ENCODE measurements around the gene HOXA2. TPM values are rescaled to one million over a fixed set of nuclear protein-coding genes. Genes with fewer than 3 reads are reported as not detected.

The HOXA2 gene
- total RNA-seq, 4 donors from 2014 or later = 0.29 to 0.88 (median 0.38) TPM; not detected in 1

DNA sequence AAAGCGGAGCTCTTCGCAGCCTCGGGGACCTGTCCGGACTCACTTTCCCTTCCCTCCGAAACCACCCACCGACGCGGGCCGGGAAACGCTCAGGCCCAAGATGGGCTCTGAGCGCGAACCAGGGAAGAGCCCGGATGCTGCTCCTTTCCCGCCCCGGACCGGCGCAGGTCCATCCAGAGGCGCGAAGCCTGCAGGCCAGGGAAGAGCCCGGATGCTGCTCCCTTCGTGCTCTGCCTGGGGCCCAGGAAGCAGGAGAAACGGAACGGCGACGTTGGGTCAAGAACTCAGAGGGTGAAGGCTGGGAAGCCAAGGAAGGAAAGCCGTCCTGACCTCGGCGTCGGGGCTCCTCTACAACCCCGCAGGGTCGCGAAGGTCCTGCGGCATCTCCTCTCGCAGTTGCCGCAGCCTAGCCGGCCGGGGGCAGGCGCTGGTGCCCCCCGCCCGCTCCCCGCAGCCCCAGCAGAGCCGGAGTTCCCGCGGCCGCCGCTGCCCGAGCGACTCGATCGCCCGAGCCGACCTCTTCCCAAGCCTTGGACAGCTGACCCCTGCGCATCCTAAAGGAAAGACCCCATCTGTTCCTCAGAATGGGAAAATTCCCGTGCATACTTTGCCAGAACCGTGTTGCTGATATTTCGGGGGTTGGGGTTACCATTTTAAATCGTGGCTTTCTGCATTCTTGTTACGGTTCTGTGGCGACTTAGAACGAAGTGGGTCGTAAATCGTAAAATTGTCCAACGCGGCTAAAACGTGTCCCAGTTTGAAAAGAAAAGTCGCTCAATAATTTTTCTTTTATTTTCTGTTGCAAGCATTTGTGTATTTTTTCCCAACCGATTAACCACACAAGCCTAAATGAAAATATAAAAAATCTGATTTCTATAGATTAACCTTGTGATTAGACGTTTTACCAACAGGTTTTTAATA is 14.2 kb downstream of the HOXA2 start:
- intact Hi-C loops (cut with DNase I; ENCODE audit: low total_unique reads) (no loop called here), in situ Hi-C loops (cut with MboI; ENCODE audit: low sequenced_read_pairs in 4 of 4) (no loop called here)
- Histone ChIP-seq H3K27ac (no peak overlapping the region), H3K4me3 (peak overlapping the region in 1 of 4 donors; percentile 29), H3K4me1 (no peaks in the 10 kb centered on the region), H3K27me3 (peaks cover 22 to 25% (median 24%) of the 10 kb centered on the region in 3 donors), H3K9me3 (no peaks in the 10 kb centered on the region), H3K36me3 (no peaks in the 10 kb centered on the region)
- no peak for DNase-seq
- TF ChIP-seq POLR2A (IDR thresholded peaks at IDR 0.05) = no peak
- TF ChIP-seq, protein P1, sequence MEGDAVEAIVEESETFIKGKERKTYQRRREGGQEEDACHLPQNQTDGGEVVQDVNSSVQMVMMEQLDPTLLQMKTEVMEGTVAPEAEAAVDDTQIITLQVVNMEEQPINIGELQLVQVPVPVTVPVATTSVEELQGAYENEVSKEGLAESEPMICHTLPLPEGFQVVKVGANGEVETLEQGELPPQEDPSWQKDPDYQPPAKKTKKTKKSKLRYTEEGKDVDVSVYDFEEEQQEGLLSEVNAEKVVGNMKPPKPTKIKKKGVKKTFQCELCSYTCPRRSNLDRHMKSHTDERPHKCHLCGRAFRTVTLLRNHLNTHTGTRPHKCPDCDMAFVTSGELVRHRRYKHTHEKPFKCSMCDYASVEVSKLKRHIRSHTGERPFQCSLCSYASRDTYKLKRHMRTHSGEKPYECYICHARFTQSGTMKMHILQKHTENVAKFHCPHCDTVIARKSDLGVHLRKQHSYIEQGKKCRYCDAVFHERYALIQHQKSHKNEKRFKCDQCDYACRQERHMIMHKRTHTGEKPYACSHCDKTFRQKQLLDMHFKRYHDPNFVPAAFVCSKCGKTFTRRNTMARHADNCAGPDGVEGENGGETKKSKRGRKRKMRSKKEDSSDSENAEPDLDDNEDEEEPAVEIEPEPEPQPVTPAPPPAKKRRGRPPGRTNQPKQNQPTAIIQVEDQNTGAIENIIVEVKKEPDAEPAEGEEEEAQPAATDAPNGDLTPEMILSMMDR (IDR thresholded peaks at IDR 0.05 in 4 of 5, conservative IDR thresholded peaks at IDR 0.05 in 1 of 5) = no peak
- no peak for ATAC-seq

DNA sequence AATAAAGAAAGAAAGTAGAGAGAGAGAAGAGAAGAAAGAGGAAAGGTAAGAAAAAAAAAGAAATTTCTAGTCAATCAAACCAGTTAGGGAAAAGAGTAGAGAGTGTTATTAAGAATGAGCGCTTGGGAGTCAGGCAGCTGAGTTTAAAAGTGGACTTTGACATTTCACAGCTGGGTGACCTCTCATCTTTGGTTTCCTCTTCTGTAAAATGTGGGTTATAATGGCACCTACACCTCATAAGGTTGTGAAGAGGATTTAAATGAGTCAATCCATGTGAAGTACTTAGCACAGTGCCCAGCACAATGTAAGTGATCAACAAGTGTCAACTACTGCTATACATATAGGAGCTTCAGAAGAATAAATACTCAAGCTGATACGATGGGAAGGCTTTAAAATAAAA is 18.8 kb downstream of the HOXA2 start:
- no peak for ATAC-seq
- H3K4me1 ChIP-seq = no peaks in the 10 kb centered on the region
- DNase-seq = no peak
- intact Hi-C loops (cut with DNase I; ENCODE audit: low total_unique reads) = no loop called here
- H3K9me3 ChIP-seq = no peaks in the 10 kb centered on the region
- in situ Hi-C loops (cut with MboI; ENCODE audit: low sequenced_read_pairs in 4 of 4) = no loop called here
- TF ChIP-seq, protein P1 (IDR thresholded peaks at IDR 0.05 in 4 of 5, conservative IDR thresholded peaks at IDR 0.05 in 1 of 5) = no peak
- TF ChIP-seq POLR2A (IDR thresholded peaks at IDR 0.05) = no peak
- H3K27ac ChIP-seq = no peak overlapping the region
- peaks cover 15 to 19% (median 15%) of the 10 kb centered on the region in 3 donors for H3K27me3 ChIP-seq
- no peaks in the 10 kb centered on the region for H3K36me3 ChIP-seq
- H3K4me3 ChIP-seq = no peak overlapping the region

- in situ Hi-C loops (cut with MboI; ENCODE audit: low sequenced_read_pairs in 4 of 4) = no loop called here
Observed at GRCh38 chr7:27082171-27082570, 20.3 kb downstream of the HOXA2 start.

DNA sequence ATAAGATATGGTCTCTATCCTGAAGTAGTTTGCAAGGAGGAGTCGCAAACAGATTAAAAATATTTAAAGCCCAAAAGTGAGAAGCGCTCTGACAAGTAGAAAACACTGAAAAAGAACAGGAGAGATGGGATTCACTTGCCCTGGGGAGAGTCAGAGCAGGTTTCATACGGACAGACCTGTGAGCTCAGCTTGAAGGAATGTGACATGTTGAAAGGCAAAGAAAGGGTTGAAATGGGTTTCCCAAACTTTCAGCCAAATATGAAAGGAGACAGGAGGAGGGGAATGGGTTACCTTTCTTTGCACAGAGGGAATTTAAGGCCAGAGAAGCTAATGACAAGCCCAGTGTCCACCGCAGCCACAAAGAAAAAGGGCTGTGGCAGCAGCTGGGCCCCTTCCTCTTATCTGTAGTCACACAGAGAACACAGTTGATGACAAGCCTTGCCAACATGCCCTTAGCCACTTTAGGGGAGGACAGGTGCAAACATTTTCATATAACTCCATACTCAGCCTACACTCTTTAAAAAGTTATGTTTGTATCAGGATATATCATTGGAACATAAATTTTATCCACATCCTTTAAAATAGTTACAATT is 21.5 kb downstream of the HOXA2 start:
- in situ Hi-C loops (cut with MboI; ENCODE audit: low sequenced_read_pairs in 4 of 4) = no loop called here
- TF ChIP-seq, protein P1 (IDR thresholded peaks at IDR 0.05 in 4 of 5, conservative IDR thresholded peaks at IDR 0.05 in 1 of 5) = no peak
- TF ChIP-seq POLR2A (IDR thresholded peaks at IDR 0.05) = no peak
- intact Hi-C loops (cut with DNase I; ENCODE audit: low total_unique reads) = no loop called here

More at GRCh38 chr7:27082171-27082570, 20.3 kb downstream of the HOXA2 start:
- intact Hi-C loops (cut with DNase I; ENCODE audit: low total_unique reads) = no loop called here
- TF ChIP-seq, protein P1 (IDR thresholded peaks at IDR 0.05 in 4 of 5, conservative IDR thresholded peaks at IDR 0.05 in 1 of 5) = no peak
- TF ChIP-seq POLR2A (IDR thresholded peaks at IDR 0.05) = no peak
- Histone ChIP-seq H3K27ac (no peak overlapping the region), H3K36me3 (no peaks in the 10 kb centered on the region), H3K4me1 (no peaks in the 10 kb centered on the region), H3K9me3 (no peaks in the 10 kb centered on the region), H3K4me3 (no peak overlapping the region), H3K27me3 (peaks cover 0 to 4% (median under 1%) of the 10 kb centered on the region in 3 donors)
- ATAC-seq (no peak), DNase-seq (no peak)

More for the DNA sequence above, 21.5 kb downstream of the HOXA2 start:
- no peaks in the 10 kb centered on the region for H3K4me1 ChIP-seq
- no peaks in the 10 kb centered on the region for H3K9me3 ChIP-seq
- no peak overlapping the region for H3K4me3 ChIP-seq
- no peaks in the 10 kb centered on the region for H3K27me3 ChIP-seq
- H3K27ac ChIP-seq = no peak overlapping the region
- no peak for ATAC-seq
- DNase-seq = no peak
- no peaks in the 10 kb centered on the region for H3K36me3 ChIP-seq

All from gastrocnemius medialis (tissue), 4 donors.